Prostate gland (tissue), 2 donors: Measurements from ENCODE around the gene ZNF784. TPM values are rescaled to one million over a fixed set of nuclear protein-coding genes. Genes with fewer than 3 reads are reported as not detected.

Experiments
- DNase-seq: peaks from one replicate; pipeline ENCODE4 v3.0.0-alpha.2; 2019; ENCODE audit warnings: low spot score
- H3K27ac ChIP-seq, 2 donors: fragments of 200-600 bp; sonication (generic); 2 replicates each; pipeline ENCODE4 v1.5.1; 2017 to 2019
- H3K27me3 ChIP-seq: fragments of 200-600 bp; sonication (generic); replicated peaks from 2 replicates; pipeline ENCODE4 v1.5.1; 2019; ENCODE audit not compliant: insufficient read depth
- H3K36me3 ChIP-seq, 2 donors: fragments of 200-600 bp; sonication (generic); 1 replicate in 1 of 2; 2 replicates in 1 of 2; pipeline versions ENCODE4 v1.5.1 to v1.8.1; 2017 to 2019
- H3K4me1 ChIP-seq: fragments of 200-600 bp; sonication (generic); replicated peaks from 2 replicates; pipeline ENCODE4 v1.5.1; 2019
- H3K4me3 ChIP-seq, 2 donors: fragments of 200-600 bp; sonication (generic); 2 replicates each; pipeline ENCODE4 v1.5.1; 2017 to 2019
- H3K9me3 ChIP-seq: fragments of 200-600 bp; sonication (generic); 2 replicates; pipeline ENCODE4 v1.5.1; 2017
- CTCF ChIP-seq, 4 experiments: fragments of 200-600 bp in 2 of 4; fragments of 450-650 bp in 2 of 4; sonication (generic) in 2 of 4; IDR thresholded peaks; 1 replicate in 3 of 4; 2 replicates in 1 of 4; pipeline ENCODE4 v1.5.1; 2016 to 2019; ENCODE audit warnings: antibody characterized with exemption in 4 of 4, mild to moderate bottlenecking in 2 of 4, moderate library complexity in 2 of 4
- POLR2A ChIP-seq: fragments of 450-650 bp; IDR thresholded peaks from one replicate; pipeline ENCODE4 v1.6.1; 2016; ENCODE audit warnings: antibody characterized with exemption, mild to moderate bottlenecking
- POLR2AphosphoS5 ChIP-seq: sonication (generic); formaldehyde crosslinking; IDR thresholded peaks from one replicate; pipeline ENCODE4 v1.6.1; 2017; ENCODE audit warnings: antibody characterized with exemption
- WGBS: methylation state at CpG from one replicate; pipeline ENCODE4 v1.1.5; 2018; 5-methylcytosine and 5-hydroxymethylcytosine counted together
- intact Hi-C: fragments of 100-400 bp; cut with DNase I; formaldehyde crosslinking; loops from one replicate; pipeline ENCODE4 v1.14.2; 2022
- total RNA-seq, 2 donors: library from RNA; depleted of rRNA; stranded (reverse); fragments of >200 nt; gene quantifications; one replicate each; pipeline ENCODE4 v1.1.0, GENCODE V29; 2016

ZNF784 gene
- total RNA-seq, 2 donors from 2014 or later, result 8.9 to 17.2 TPM

- H3K9me3 ChIP-seq, result no peaks in the 10 kb centered on the region
- peaks cover 10% of the 10 kb centered on the region for H3K4me1 ChIP-seq
- WGBS, result 90% methylated on average over 4 of the region's 4 CpGs
- H3K4me3 ChIP-seq, result no peak overlapping the region
- no peak overlapping the region for H3K27ac ChIP-seq
- no peak for TF ChIP-seq CTCF (IDR thresholded peaks at IDR 0.05)
- TF ChIP-seq POLR2AphosphoS5, result no peak
- TF ChIP-seq POLR2A, result no peak
- H3K27me3 ChIP-seq, result no peaks in the 10 kb centered on the region
- intact Hi-C loops, result loop anchor here (10.0 kb wide), 1 partner anchor 535 kb away; the partner anchor contains the start of gene PPP1R12C
- DNase-seq, result no peak
- H3K36me3 ChIP-seq, result no peaks in the 10 kb centered on the region
Measured at GRCh38 chr19:55650126-55650557, 25.8 kb upstream of the ZNF784 start.

GRCh38 chr19:55649268-55650125 lies 25.1 kb upstream of the ZNF784 start:
- H3K4me3 ChIP-seq, result peak overlapping the region in 1 of 2 donors; percentile 74
- no peak for TF ChIP-seq POLR2AphosphoS5
- no peak for TF ChIP-seq CTCF (IDR thresholded peaks at IDR 0.05)
- no peak for TF ChIP-seq POLR2A
- 74% methylated on average over 17 of the region's 17 CpGs for WGBS
- H3K4me1 ChIP-seq, result peaks cover 17% of the 10 kb centered on the region
- DNase-seq, result no peak
- no peaks in the 10 kb centered on the region for H3K9me3 ChIP-seq
- H3K27me3 ChIP-seq, result no peaks in the 10 kb centered on the region
- H3K27ac ChIP-seq, result peak overlapping the region in 1 of 2 donors; percentile 81
- intact Hi-C loops, result loop anchor here (10.0 kb wide), 1 partner anchor 535 kb away; the partner anchor contains the start of gene PPP1R12C
- H3K36me3 ChIP-seq, result no peaks in the 10 kb centered on the region

GRCh38 chr19:55648585-55649267 lies 24.4 kb upstream of the ZNF784 start:
- 11% methylated on average over 25 of the region's 25 CpGs for WGBS
- H3K4me1 ChIP-seq, result peaks cover 21% of the 10 kb centered on the region
- no peaks in the 10 kb centered on the region for H3K36me3 ChIP-seq
- no peak for TF ChIP-seq POLR2AphosphoS5
- H3K27ac ChIP-seq, result peak overlapping the region; percentile 81 to 85
- H3K9me3 ChIP-seq, result no peaks in the 10 kb centered on the region
- no peaks in the 10 kb centered on the region for H3K27me3 ChIP-seq
- no peak for DNase-seq
- H3K4me3 ChIP-seq, result peak overlapping the region; percentile 74 to 86
- intact Hi-C loops, result no loop called here

GRCh38 chr19:55647732-55648584 lies 23.6 kb upstream of the ZNF784 start, which contains the start of gene CCDC106:
Gene CCDC106 (plus strand): TSS chr19:55648212. CDS start chr19:55649047, 835 bp downstream.
- intact Hi-C loops, result no loop called here
- TF ChIP-seq POLR2AphosphoS5 (no peak), POLR2A (peak; percentile 12), CTCF (IDR thresholded peaks at IDR 0.05) (no peak)
- Histone ChIP-seq H3K9me3 (no peaks in the 10 kb centered on the region), H3K4me1 (peaks cover 24% of the 10 kb centered on the region), H3K36me3 (no peaks in the 10 kb centered on the region), H3K27ac (peak within 1 kb of the TSS; percentile 81 to 85), H3K27me3 (no peaks in the 10 kb centered on the region), H3K4me3 (peak within 1 kb of the TSS; percentile 74 to 86)
- DNase-seq, result peak; percentile 44
- 2% methylated on average over 43 of the region's 87 CpGs for WGBS
